Measurements from ENCODE around the gene NAA20.

Gene NAA20

GRCh38 chr20:20079102-20079784, 62.1 kb downstream of the NAA20 start:
- DNase-seq = no peak

All from NCI-H1436 treated with DMSO at 0.1 percent for 48 hours (cell line).